Mucosa of rectum (tissue), 2 donors: ENCODE measurements around the gene NADSYN1.

Source experiments
- H3K27ac ChIP-seq, 2 donors: one replicate each; pipeline ENCODE4 v1.7.0; 2013; ENCODE audit warnings: inconsistent platforms in 2 of 2, low read depth in 2 of 2, low read length in 2 of 2
- H3K27me3 ChIP-seq, 2 donors: one replicate each; pipeline ENCODE4 v1.7.0; 2013; ENCODE audit warnings: low read length in 2 of 2; ENCODE audit not compliant: control insufficient read depth in 2 of 2, insufficient read depth in 2 of 2
- H3K36me3 ChIP-seq, 2 donors: one replicate each; pipeline ENCODE4 v1.7.0; 2013; ENCODE audit warnings: low read length in 2 of 2; ENCODE audit not compliant: control insufficient read depth in 2 of 2, insufficient read depth in 2 of 2
- H3K4me1 ChIP-seq, 2 donors: one replicate each; pipeline ENCODE4 v1.7.0; 2013; ENCODE audit warnings: low read length in 2 of 2, mild to moderate bottlenecking in 1 of 2; ENCODE audit not compliant: control insufficient read depth in 2 of 2, insufficient read depth in 2 of 2
- H3K4me3 ChIP-seq, 2 donors: one replicate each; pipeline ENCODE4 v1.7.0; 2013; ENCODE audit warnings: low read length in 2 of 2
- H3K9ac ChIP-seq, 2 donors: one replicate each; pipeline ENCODE4 v1.7.0; 2013; ENCODE audit warnings: low read length in 2 of 2, low read depth in 1 of 2, mild to moderate bottlenecking in 1 of 2
- H3K9me3 ChIP-seq, 2 donors: one replicate each; pipeline ENCODE4 v1.7.0; 2013; ENCODE audit warnings: low read length in 2 of 2; ENCODE audit not compliant: control insufficient read depth in 2 of 2
- donor health status: healthy.
- donor health status: Normal muscosa, but diverticular disease.

Gene NADSYN1

DNA sequence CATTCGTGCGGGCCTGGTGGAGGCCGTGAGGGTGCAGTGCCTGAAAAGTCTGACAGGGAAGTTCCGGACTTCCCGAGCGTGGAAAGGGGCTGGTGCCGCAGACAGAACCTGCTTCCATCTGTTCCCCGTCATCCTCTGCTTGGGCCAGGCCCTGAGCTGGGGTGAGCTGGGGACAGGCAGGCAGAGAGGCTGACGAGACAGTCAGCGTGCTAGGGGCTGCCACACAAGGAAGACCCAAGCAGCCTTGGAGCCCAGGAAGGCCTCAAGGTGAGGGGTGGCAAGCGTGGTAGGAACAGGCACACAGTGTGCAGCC is 25.5 kb downstream of the NADSYN1 start:
- H3K9ac ChIP-seq: no peak overlapping the region
- H3K27ac ChIP-seq: no peak overlapping the region
- peaks cover 86 to 91% of the 10 kb centered on the region in 2 donors for H3K36me3 ChIP-seq
- no peaks in the 10 kb centered on the region for H3K27me3 ChIP-seq
- H3K4me3 ChIP-seq: no peak overlapping the region
- H3K4me1 ChIP-seq: no peaks in the 10 kb centered on the region
- no peaks in the 10 kb centered on the region for H3K9me3 ChIP-seq

DNA sequence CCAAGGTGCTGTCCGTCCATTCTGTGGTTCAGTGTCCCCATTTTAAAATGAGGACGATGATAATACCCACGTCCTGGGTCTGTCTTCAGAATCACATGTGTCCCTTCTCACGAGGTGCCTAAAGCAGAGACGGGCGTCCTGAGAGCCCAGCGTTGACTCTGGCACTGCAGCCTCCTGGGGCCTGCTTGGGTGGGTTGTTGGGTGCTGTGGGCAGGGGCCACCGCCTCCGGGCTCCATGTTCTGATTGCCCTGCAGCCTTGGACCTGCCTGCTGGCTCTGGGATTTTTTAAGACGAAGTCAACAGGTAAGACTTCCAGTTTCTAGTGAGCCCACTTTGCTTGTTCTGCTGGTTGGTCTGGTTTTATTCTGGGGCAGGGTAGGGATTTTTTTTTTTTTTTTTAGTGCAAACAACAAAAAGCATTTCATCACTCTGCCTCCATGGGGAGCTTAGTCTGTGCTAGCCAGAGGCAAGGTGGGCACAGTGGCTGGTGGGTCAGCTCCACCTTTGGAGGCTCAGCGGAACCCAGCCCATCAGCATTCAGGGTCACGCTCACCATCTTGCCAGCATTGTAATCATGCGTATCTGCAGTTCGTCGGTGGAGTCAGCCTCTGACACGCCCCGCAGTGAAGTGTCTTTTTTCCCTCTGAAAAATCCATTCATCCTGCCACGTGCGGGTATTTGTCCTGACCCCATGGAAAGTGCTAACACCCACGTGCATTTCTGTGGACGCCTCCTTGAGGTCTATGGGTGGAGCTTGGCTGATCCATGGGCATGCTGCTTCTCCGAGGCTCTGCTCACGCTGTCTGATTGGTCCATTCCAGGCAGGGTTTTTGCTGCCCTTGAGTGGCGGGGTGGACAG is 28.3 kb downstream of the NADSYN1 start:
- Histone ChIP-seq H3K36me3 (peaks cover 90 to 94% of the 10 kb centered on the region in 2 donors), H3K9me3 (no peaks in the 10 kb centered on the region), H3K4me3 (no peak overlapping the region), H3K9ac (no peak overlapping the region), H3K27me3 (no peaks in the 10 kb centered on the region), H3K27ac (no peak overlapping the region), H3K4me1 (no peaks in the 10 kb centered on the region)

DNA sequence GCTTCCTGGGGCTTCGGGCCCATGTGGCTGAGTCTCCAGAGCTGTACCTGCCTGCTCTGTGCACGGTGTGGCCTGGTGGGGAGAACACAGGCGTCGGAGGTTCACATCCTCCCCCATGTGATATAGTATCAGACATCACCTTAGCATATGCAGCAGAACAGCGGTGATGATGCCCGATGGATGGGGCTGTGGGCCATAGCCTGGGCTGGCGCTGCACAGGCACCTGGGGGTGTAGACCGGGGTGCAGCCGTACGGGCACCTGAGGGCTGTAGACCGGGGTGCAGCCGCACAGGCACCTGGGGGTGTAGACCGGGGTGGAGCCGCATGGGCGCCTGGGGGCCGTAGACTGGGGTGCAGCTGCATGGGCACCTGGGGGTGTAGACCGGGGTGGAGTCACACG is 29.2 kb downstream of the NADSYN1 start:
- Histone ChIP-seq H3K36me3 (peaks cover 85 to 92% of the 10 kb centered on the region in 2 donors), H3K9ac (no peak overlapping the region), H3K27ac (no peak overlapping the region), H3K4me1 (no peaks in the 10 kb centered on the region), H3K9me3 (no peaks in the 10 kb centered on the region), H3K4me3 (no peak overlapping the region), H3K27me3 (no peaks in the 10 kb centered on the region)

DNA sequence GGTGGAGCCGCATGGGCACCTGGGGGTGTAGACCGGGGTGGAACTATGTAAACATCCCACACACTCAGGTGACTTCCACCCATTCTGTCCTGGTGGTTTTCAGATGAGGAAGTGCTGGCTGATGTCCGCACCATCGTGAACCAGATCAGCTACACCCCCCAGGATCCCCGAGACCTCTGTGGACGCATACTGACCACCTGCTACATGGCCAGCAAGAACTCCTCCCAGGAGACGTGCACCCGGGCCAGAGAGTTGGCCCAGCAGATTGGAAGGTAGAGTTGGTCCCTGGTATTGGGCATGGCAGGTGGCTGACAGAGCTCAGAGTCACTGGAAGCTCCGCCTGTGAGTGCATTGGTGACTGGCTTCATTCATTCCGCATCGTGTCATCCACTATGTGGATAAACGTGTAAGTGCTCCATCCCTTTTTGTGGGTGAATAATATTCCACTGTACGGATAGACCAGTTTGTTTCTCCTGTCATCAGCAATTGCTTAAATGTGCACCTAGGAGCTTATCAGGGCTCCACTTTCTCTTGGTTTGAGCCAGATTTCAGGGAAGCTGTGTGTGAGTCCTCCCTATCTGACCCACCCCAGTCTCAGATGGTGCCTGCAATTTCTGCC is 29.9 kb downstream of the NADSYN1 start:
- Histone ChIP-seq H3K27me3 (no peaks in the 10 kb centered on the region), H3K4me3 (no peak overlapping the region), H3K9ac (no peak overlapping the region), H3K36me3 (peaks cover 78 to 88% of the 10 kb centered on the region in 2 donors), H3K4me1 (no peaks in the 10 kb centered on the region), H3K27ac (no peak overlapping the region), H3K9me3 (no peaks in the 10 kb centered on the region)

DNA sequence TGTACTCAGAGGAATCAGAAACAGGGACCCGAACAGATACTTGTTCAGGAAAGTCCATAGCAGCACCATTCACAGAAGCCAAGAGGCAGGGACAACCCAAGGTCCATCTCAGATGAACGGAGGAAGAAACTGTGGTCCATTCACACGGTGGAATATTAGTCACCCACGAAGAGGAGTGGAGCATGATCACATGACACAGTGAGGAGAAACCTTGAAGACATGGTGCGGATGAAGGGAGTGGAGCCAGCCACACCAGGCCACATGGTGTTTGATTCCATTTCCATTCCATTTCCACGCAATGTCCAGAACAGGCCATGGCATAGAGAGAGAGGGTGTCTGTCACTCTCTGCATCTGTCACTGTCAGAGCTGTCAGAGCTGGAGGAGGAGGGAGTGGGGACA is 30.7 kb downstream of the NADSYN1 start:
- Histone ChIP-seq H3K27me3 (no peaks in the 10 kb centered on the region), H3K36me3 (peaks cover 71 to 88% of the 10 kb centered on the region in 2 donors)

DNA sequence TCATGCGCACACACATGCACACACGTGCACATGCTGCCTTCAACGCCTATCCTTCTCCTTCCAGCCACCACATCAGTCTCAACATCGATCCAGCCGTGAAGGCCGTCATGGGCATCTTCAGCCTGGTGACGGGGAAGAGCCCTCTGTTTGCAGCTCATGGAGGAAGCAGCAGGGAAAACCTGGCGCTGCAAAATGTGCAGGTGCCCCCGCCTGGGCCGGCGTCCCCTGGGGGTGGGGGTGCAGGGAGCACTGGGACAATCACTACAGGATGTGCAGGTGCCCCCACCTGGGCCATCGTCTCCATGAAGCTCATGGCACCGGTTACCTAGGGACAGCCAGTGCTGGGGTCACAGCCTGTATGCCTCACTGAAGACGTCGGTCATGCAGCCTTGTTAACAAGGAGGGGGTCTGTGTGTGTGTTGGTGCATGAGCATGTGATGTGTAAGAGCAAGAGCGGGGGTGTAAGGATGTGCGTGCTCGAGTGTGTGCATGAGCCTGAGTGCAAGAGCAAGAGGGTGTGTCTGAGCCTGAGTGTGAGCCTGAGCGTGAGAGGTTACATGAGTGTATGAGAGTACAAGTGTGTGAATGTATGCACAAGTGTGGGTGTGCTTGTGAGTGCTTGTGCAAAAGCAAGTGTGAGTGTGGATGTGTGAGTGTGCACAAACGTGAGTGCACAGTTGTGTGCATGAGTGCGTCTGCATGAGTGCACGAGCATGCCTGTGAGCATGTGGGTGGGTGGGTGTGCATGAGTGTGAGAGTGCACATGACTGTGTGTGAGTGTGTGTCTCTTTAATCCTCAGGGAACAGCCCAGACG is 31.5 kb downstream of the NADSYN1 start:
- H3K36me3 ChIP-seq: peaks cover 72 to 86% of the 10 kb centered on the region in 2 donors
- no peak overlapping the region for H3K4me3 ChIP-seq
- no peaks in the 10 kb centered on the region for H3K27me3 ChIP-seq
- H3K9me3 ChIP-seq: no peaks in the 10 kb centered on the region
- no peaks in the 10 kb centered on the region for H3K4me1 ChIP-seq
- H3K9ac ChIP-seq: no peak overlapping the region
- no peak overlapping the region for H3K27ac ChIP-seq

More for the DNA sequence above, 30.7 kb downstream of the NADSYN1 start:
- no peaks in the 10 kb centered on the region for H3K4me1 ChIP-seq
- no peak overlapping the region for H3K9ac ChIP-seq
- no peak overlapping the region for H3K4me3 ChIP-seq
- no peak overlapping the region for H3K27ac ChIP-seq
- H3K9me3 ChIP-seq: no peaks in the 10 kb centered on the region

DNA sequence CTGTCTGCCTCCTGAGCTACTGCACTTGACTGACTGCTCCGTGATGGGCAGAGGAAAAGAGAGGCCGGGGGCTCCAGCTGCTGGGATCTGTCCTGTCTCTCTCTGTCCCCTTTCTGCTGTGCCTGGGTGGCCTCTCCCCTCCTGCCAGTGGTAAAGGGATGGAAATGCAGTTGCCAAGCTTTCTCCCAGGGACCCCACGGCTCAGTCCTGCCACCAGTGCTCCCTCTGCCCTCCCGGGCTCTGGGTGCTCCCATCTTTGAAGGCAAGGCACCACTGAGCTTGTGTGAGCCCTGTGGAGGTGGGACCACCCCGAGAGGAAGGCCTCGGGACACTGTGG is 32.0 kb downstream of the NADSYN1 start:
- H3K9ac ChIP-seq: no peak overlapping the region
- peaks cover 73 to 86% of the 10 kb centered on the region in 2 donors for H3K36me3 ChIP-seq
- H3K27ac ChIP-seq: no peak overlapping the region
- no peaks in the 10 kb centered on the region for H3K27me3 ChIP-seq
- H3K4me1 ChIP-seq: no peaks in the 10 kb centered on the region
- H3K9me3 ChIP-seq: no peaks in the 10 kb centered on the region
- H3K4me3 ChIP-seq: no peak overlapping the region

DNA sequence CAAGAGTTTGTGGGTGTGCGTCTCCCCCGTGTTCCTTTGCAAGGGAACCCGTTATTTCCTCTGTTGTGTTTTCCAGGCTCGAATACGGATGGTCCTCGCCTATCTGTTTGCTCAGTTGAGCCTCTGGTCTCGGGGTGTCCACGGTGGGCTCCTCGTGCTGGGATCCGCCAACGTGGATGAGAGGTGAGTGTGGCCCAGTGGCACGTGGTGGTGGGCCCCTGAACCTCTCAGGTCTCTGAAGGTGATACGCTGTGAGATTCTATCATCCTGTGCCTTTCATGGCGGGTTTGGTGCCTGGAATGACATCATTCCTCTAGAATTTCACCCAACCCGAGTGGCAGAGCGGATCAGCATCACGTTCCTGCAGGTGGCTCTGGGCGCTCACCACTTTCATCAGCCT is 32.5 kb downstream of the NADSYN1 start:
- Histone ChIP-seq H3K36me3 (peaks cover 72 to 87% of the 10 kb centered on the region in 2 donors), H3K9ac (no peak overlapping the region), H3K4me3 (no peak overlapping the region), H3K27ac (no peak overlapping the region), H3K4me1 (no peaks in the 10 kb centered on the region), H3K27me3 (no peaks in the 10 kb centered on the region), H3K9me3 (no peaks in the 10 kb centered on the region)

DNA sequence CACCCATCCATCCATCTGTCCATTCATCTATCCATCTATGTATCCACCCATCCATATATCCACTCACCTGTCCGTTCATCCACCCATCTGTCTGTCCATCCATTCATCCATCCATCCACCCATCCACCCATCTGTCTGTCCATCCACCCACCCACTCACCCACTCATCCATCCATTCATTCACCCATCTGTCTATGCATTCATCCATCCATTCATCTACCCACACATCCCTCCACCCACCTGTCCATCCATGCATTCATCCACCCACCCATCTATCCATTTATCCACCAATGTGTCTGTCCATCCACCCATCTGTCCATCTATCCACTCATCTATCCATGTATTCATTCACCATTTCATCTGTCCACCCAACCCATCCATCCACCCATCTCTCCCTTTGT is 33.3 kb downstream of the NADSYN1 start:
- no peaks in the 10 kb centered on the region for H3K9me3 ChIP-seq
- H3K36me3 ChIP-seq: peaks cover 71 to 84% of the 10 kb centered on the region in 2 donors
- no peak overlapping the region for H3K4me3 ChIP-seq
- H3K27me3 ChIP-seq: no peaks in the 10 kb centered on the region
- no peaks in the 10 kb centered on the region for H3K4me1 ChIP-seq
- no peak overlapping the region for H3K27ac ChIP-seq
- no peak overlapping the region for H3K9ac ChIP-seq

DNA sequence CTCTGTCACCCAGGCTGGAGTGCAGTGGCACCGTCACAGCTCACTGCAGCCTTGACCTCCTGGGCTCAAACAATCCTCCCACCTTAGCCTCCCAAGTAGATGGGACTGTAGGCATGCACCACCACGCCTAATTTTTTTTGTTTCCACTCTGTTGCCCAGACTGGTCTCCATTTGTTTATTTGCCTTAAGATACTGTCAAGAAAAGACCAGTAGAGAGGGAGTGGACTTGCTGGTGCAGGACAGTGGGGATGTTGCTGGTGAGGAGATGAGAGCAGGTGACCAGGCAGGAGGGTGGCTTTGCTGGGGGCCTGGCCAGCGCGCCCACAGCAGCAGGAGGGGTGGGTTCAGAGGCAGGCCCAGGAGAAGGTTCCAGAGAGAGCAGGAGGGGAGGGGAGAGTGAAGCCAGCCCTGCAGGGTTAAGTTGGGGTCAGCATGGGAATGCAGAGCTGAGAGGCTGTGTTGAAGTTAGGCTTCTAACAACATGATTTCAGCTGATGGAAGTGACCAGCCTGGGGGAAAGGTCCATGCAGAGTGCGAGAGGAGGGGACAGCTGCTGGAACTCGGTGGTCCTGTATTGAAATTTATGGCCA is 35.8 kb downstream of the NADSYN1 start:
- Histone ChIP-seq H3K4me1 (no peaks in the 10 kb centered on the region), H3K4me3 (no peak overlapping the region), H3K36me3 (peaks cover 66 to 78% of the 10 kb centered on the region in 2 donors), H3K27me3 (no peaks in the 10 kb centered on the region), H3K9ac (no peak overlapping the region), H3K9me3 (no peaks in the 10 kb centered on the region), H3K27ac (no peak overlapping the region)
